Fibroblast of skin of abdomen (primary cell): Measurements from ENCODE around the gene MGRN1.

Experiments
- DNase-seq: peaks from one replicate; pipeline ENCODE4 v3.0.0-alpha.2; 2013

MGRN1 gene

DNA sequence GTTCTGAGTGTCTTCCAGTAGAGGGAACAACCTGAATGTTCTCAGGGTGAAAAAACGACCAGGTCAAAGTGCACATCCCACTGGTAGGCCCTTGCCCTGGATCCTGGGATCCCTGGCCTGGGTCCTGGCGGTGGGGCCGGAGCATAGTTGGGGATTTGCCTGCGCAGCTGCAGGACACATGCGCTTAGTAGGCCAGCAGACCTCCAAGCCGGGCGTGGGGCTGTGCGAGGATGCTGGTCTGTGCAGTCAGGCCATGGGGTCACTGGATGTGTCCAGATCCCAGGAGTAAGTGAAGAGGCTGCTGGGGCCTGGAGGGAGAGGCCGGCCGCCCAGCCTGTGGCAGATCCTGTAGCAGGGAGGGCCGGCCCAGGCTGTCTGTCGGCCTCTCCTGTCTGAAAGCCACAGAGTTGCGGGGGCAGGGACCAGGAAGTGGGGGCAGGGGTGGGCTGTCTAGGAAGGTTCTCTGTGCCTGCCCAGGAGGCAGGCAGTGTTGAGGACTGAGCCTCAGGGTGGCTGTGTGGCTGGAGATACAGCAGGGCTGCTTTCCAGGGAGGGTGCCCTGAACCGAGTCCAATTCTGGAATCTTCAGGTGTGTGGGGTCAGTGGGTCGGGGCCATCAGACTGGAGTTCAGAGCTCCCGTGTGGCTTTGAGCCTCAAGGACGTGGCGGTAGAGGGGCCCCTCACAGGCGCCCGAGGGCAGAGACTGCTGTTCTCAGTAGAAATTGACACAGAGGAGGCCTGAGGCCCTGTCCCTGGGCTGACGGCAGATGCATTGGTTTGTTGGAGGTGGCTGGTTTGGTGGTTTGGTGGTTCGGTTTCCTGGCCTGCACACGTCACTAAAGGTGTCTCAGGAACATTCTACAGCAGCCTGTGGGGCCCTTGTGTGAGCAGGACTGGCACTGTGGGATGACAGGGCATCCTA lies 51.5 kb downstream of the MGRN1 start:
- no peak for DNase-seq

DNA sequence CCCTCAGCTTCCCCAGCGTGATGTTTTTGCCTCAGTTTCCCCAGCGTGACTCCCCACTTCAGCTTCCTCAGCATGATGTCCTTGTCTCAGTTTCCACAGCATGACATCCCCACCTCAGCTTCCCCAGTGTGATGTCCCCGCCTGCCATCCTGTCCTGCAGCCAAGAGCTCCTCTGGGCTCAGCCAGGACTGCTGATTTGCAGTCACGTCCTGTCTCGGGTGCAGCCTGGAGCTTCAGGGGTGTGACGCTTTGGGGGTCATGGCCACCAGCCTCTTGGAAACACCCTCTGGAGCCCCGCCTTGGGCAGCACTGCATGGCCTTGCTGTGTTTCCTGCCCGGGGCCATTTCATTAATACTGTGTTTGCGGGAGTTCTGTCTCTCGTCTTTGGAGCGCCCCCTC lies 52.2 kb downstream of the MGRN1 start:
- DNase-seq = no peak

DNA sequence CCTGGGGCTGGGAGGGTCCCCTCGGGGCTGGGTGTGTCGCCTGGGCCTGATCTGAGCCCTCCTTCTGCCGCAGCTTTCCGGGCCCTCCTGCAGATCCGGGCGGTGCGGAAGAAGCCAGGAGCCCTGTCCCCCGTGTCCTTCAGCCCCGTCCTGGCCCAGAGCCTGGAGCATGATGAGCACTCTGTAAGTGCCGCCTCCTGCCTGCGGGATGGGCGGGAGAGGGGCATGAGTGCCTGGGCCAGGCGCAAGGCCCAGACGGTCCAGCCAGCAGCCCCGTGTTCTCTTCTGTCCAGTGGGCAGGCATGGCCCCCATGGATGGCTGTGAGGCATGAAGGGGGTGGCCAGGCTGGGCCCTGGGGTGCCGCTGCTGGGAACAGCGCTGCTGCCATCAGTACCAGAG lies 52.8 kb downstream of the MGRN1 start:
- DNase-seq = no peak

DNA sequence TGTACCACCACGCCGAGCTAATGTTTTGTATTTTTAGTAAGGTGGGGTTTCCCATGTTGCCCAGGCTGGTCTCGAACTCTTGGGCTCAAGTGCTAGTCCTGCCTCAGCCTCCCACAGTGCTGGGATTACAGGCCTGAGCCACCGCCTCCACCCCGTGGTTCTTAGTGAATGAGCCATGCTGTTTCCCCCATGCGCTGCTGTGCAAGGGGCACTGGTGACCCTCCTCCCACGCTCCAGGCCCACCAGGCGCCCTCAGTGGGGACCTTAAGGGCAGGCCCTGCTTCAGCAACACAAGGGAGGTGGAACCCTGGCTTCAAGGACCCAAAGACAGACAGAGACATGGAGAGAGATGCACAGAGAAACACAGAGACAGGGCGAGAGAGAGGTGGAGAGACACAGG lies 53.4 kb downstream of the MGRN1 start:
- no peak for DNase-seq

DNA sequence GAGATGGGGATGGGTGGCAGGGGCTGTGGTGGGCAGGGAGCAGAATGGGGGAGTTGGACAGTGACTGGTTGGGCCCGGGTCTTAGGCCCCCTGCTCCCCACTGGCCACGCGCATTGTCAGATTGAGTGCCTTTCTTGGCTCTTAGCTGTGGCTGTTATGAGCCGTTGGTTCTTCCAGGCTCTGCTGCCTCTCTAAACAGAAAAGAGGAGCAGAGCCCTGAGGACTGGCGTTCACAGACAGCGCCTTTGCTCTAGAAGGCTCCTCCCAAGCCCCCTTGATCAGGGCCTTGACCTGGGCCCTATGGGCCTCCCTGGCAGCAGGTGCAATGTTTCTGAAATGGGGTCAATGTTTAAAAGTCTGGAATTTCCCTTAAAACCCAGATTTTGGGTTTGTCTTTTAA lies 54.0 kb downstream of the MGRN1 start:
- no peak for DNase-seq

DNA sequence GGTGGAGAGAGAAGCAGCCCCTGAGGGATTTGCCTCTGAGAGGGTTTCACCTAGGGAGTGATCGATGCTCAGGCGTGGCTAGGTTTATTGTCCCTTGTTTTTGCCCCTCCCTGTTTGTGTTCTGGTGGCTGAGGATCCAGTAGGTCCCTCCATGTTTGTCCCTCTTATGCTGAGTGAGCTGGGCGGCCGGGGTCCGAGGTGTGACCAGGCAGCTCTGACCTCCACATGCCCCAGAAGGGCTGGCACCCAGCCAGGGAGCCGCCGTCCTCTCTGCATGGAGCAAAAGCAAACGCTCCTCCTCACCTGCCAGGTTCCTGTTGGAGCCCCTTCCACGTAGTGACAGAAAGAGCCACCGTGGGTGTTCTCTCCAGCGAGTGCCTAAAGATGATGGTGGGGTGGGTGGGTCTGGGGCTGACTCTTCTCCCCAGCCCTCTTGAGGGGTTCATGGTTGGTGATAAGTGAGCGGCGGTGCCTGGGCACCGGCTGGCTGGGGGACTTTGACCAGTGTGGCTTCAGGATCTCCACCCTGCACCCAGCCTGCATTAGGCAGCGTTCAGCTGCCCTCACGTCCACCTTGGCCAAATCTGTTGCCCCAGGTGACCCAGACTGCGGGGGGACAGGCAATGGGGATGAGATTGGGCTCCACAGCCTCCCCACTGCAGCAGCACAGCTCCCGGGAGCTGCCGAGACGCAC lies 54.7 kb downstream of the MGRN1 start:
- no peak for DNase-seq

DNA sequence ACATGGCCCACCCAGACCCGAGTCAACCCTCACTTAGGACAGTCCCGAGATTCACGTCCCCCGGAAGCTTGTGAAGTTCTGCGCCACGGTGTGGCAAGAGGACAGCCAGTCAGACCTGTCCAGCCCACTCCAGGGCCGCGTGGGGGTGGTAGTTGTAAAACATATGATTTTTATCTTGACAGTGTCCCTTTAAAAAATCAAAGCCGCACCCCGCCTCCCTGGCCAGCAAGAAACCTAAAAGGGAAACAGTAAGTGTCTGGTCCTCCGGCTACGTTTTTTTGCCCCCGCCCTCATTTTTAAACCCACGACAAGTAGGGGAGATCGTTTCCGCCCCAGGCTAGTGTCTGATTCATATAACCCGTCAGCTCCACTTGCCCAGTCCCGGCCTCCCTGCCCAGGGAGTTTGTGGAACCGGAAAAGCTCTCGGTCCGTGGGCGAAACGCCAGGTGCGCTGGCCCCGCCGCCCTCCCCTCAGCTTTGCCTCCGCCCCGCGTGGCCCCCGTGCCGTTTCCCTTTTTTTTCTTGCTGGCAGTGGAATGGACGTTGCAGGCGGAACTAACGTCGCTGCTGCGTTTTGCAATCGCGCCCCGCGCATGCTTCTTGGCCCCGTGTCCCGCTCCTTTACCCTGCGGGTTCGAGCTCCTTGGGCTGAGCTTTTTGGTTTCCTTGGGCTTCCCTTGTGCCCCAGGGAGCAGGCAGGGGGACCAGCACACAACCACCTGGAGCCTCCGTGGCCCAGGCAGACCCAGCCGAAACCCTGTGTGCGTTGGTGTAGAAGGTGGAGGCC lies 55.4 kb downstream of the MGRN1 start:
- DNase-seq = no peak

DNA sequence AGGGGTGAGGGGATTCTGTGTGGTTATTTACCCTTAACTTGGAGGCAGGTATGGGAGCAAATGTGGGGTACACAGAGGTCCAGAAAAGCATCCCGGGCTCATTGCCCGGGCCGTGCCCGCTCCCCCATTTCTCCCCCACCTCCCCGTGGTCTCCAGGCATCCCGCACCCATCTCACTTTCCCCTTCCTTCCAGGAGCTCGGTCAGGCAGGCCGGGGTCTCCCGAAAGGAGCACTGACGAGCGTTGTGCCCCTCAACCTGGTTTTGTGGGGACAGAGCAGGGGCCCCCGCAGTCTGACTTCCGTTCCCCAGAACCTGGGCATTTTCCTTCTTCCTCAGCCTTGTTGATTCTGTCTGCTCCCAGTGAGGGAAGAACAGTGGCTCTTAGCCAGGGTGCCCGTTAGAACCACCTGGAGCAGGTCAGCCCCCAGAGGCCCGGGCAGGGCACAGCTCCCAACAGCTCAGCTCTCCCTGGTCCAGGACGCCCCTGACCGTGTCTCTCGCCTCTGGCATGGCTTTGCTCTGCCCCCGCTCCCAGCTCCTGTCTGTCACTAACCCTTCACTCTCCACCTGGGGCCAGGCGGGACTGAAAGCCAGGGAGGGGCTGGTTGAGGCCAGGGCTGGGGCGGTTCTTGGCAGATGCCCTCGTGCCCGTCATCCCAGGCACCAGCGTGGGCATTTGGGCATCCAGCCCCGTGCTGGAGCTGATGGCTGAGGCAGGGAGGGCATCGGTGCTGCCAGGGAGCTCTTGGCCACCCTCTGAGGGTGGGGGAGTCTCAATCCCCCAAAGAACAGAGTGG lies 56.2 kb downstream of the MGRN1 start:
- no peak for DNase-seq

DNA sequence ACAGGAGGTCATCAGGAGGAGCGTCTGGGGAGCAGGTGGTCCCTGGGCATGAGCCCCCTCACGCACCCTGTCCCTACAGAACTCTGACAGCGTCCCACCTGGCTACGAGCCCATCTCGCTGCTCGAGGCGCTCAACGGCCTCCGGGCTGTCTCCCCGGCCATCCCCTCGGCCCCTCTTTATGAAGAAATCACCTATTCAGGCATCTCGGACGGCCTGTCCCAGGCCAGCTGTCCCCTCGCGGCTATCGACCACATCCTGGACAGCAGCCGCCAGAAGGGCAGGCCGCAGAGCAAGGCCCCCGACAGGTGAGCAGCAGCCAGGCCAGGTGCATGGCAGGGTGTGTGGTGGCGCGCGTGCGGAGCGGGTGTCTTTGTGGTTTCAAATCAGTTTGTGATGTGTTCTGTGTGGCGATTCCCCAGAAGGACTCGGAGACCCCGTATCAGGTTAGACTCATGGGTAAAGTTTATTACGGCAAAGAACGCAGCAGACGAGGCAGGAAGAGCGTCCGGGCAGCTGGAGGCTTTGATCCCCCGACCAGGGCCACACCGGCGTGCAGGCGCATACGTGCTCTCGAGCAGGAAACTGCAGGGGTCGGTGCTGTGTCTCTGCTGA lies 57.0 kb downstream of the MGRN1 start:
- DNase-seq = no peak

DNA sequence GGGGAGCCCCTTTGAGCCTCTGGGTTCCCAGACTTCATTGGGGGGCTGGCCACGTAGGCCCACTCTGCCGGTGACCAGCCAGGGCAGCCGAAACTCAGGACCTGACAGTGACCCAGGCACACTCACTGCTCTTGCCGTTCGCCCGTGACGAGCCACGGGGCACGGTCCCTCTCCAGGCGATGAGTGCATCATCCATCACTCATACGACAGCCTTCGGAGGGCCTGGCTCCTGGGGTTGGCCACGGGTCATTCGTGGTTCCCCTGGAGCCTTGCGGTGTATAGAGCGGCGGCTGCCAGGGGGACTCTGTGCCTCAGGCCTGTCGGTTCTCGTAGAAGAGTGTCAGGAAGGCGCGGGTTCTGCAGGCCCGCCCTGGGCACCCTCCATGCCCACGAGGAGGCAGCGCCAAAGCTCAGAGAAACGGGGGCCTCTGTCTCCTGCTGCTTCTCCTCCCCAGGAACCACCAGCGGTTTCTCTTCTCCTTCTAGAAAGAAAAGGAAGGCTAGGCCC lies 57.5 kb downstream of the MGRN1 start:
- DNase-seq = no peak

DNA sequence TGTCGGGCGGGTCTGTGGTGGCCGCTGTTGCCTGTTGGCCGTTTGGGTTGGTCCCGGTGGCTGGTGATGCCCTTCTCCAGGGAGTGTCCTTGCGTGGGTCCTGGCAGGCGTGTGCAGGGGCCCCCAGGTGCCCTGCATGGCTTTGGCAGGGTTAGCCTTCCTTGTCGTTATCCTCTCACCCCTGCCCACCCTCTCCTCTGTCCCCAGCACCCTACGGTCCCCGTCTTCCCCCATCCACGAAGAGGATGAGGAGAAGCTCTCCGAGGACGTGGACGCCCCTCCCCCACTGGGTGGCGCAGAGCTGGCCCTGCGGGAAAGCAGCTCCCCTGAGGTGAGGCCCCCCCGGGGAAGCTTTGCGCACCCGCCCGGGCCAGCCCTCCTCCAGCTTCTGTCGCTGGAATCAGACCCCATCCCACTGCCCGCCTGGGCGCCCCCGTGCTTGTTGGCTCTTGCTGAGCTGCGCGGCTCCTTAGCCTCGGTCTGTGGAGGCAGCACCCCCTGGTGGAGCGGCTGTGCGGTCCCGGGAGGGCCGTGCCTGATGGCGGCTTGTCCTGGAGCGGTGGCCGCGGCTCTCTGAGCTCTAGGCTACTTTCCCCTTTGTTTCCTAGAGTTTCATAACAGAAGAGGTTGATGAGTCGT lies 58.1 kb downstream of the MGRN1 start:
- no peak for DNase-seq

DNA sequence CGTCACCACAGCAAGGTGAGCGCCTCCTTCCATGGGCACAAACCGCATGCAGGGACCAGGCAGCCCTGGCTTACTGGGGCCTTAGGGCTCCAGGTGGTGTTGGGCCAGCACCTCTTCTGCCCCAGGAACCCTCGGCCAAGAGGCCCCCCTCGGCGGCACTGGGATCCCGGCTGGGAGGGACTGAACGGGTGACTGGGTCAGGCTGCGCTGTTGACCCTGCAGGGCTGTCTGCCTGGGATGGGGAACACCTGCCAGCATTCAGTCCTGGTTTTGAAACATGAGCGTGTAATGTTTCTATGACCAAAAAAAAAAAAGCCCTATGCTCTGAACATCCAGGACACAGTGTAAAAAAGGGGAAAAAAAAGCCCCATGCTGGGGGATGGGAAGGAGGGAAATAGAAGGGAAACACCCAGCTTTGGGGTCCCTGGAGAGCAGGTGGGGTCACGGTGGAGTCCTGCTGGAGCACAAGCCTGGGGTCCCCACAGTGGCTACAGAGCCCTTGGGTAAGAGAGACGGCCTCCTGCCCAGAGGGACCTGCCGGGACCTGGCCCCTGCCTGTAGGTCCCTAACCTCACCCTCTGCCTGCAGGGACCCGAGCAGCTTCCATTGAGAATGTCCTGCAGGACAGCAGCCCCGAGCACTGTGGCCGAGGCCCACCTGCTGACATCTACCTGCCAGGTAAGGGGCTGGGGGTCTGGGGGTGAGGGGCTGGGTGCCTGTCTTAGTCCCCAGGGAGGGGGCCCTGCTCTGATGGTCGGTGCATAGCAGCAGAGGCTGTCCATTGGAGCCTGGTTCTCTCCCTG lies 58.8 kb downstream of the MGRN1 start:
- DNase-seq = no peak

DNA sequence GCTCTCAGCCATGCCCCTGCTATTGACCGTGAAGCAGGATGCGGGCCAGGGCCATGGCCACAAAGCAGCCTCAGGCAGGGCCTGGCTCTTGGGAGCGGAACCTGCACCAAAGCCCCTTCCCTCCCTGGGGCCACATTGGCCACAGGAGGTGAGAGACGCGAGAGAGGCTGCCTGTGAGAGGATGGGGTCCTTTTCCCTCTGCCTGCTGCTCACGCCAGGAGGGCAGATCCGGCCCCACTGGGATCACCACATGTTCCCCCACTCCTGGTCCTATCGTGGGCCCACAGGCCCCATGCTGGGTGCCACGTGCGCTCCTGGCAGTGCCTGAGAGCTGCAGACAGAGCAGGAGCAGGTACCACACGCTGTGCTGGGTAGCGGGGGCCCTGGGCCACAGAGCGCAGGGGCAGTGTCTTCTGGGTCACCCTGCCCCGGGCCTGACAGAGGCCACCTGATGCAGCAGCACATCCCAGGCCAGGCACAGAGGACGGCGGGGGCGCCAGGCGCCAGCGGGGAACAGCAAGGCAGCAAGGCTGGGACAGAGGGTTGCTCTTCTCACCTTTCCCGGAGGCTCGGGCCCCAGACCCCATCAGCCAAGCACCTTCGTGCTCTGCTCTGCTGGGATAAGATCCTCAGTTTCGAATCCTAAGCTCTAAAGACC lies 59.6 kb downstream of the MGRN1 start:
- no peak for DNase-seq

DNA sequence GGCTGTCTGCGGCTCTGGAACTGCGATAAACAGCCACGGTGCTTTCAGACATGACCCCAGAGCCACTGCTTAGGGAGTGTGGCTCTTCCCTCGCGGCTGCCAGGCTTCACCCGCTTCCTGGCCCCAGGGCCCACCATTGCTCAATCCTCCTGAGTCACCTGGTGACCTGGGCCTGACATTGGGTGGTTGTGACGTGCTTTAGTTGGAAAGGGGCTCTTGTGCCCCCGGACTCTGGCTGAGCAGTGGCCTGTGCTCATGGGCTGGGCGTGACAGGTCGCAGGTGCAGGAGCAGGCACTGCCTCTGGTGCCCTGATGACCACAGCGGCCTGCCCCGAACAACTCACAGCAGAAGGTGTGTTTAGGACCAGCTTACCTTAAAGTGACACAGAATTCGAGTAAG lies 60.1 kb downstream of the MGRN1 start:
- no peak for DNase-seq

DNA sequence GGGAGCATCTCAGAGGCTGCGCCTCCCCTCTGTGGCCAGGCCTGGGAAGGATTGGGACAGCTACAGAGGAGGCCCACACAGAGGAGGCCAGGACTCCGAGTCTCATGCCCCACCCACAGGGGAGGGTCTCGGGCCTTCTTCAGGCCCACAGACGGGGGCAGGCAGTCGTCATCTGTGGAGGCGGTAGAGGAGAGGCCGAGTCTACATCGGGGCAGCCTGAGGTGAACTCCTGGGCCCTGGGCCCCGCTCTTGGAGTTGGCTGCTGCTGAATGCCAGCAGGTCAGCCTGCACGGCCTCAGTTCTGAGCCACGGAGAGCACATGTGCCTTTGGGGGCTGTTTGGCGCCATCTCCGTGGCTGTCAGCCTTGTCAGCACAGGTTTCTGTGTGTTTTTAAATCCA lies 60.7 kb downstream of the MGRN1 start:
- no peak for DNase-seq

DNA sequence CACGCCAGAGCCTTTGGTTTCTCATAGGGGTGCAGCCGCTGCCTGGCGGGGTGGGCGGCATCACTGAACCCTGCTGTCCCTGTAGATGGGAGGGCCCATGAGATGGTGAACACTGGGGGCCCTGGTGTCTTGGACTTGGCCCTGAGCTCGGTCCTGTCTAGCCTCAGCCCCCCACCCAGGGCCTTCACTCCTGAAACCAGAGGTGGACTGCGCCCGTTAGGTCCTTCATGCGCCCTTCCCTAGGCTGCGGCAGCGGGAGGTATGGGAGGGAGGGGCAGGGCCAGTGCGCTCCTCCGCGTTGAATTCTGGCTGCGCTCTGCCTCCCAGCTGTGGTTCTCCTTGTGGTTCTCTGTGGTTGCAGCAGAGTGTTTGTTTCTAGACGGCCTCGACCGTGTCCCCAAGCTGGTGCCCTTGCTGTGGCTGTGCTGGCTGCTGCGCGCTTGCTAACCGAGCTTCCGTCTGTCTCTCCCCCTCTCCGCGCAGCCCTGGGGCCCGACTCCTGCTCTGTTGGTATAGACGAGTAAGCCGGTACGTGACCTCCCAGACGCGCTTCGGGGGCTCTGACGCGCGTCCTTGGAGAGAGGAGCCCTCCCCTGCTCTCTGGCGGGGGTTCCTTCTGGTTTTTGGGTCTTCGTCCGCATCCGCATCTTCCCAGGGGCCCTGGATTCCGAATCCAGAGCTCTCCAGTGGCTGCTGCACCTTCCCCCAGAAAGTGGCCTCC lies 61.3 kb downstream of the MGRN1 start:
- DNase-seq = no peak

DNA sequence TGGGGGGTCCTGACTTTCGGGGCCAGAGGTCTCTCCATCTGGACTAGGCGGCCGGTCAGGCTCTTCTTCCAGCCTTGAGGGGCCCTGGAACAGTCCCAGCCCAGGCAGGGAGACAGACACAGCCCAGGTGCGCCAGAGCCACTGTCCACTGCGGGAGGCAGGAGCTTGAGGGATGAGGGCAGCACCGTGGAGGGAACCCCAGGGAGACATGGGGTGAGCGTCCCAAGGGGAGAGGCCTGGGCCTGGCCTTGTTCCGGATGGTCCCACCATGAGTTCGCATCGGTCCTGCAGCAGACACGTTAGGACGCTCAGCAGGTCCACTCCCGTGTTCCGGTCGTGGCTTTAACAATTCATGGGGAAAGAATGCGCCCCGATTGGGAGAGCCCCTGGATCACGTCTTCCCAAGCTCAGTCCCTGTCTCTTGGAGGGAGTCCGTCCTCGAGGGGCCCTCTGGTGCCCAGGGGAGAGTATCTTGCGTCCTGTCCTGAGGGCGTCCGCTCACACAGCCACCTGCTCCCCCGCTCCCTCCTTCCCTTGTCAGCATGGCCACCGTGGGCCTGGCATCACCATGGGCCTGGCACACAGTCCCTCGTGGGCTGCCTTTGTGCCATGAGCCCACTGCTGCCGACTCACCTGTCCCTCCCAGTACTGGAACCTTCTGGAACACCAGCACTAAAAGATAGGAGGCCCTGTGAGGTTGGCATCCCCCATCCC lies 62.0 kb downstream of the MGRN1 start:
- no peak for DNase-seq

DNA sequence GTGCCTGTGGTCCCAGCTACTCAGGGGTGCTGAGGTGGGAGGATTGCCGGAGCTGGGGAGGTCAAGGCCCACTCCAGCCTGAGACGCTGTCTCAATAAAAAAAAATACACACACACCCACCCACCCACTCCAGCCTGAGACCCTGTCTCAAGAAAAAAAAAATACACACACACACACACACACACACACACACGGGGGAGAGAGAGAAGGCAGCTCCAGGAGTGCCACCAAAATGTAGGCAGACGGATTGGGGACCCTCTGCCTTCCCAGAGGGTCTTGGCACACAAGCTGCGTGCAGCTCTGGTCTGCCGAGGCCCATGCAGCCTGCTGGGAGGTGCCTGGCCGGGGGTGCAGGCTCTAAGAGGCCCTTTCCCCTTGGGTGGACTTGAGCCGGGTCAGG lies 62.8 kb downstream of the MGRN1 start:
- no peak for DNase-seq
